Measurements from ENCODE around the gene ILDR2. TPM values are rescaled to one million over a fixed set of nuclear protein-coding genes. Genes with fewer than 3 reads are reported as not detected.

Gene ILDR2
- total and polyA plus RNA-seq, 10 donors, result under 0.01 to 1.4 (median 0.25) TPM

- H3K27me3 ChIP-seq (replicated peaks in 1 of 7), result peaks cover 0 to 67% (median 40%) of the 10 kb centered on the region in 7 donors
- H3K9me3 ChIP-seq, result no peaks in the 10 kb centered on the region
- no peaks in the 10 kb centered on the region for H3K36me3 ChIP-seq
- no peak for DNase-seq
- TF ChIP-seq CTCF (IDR thresholded peaks at IDR 0.05 in 8 of 11, conservative IDR thresholded peaks at IDR 0.05 in 3 of 11), result no peak
- TF ChIP-seq POLR2AphosphoS5 (IDR thresholded peaks at IDR 0.05), result no peak
- no peak for TF ChIP-seq POLR2A (IDR thresholded peaks at IDR 0.05)
- WGBS, 5 donors, result 1 to 4% (median 3%) methylated on average over 17 of the region's 17 CpGs
- peaks cover 0 to 21% (median 15%) of the 10 kb centered on the region in 6 donors for H3K4me1 ChIP-seq
- intact Hi-C loops (cut with DNase I; ENCODE audit: low total_unique reads), result no loop called here
- peak overlapping the region in 7 of 8 donors; percentile 16 to 83 (median 65) for H3K4me3 ChIP-seq
- H3K27ac ChIP-seq, result no peak overlapping the region
Observed at GRCh38 chr1:166974647-166975345, 544 bp downstream of the ILDR2 start.

DNA sequence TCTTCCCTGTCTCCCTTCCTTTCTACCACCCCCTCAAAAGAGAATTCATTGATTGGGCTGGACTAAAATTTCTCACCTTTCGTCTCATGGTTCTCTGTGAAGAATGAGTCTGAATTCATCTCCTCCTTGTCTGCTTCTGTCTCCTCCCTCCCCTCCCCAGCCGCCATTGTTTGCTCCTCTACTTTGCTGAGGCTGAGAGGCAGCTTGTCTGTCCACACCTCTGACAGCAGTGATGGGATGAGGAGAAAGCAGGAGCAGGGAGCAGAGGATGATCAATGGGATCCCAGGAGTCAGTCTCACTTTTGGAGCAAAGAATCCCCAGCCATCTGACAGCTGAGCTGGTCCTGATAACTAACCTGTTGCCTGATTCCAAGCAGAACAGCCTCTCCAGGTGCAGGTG lies 2.5 kb downstream of the ILDR2 start:
- H3K27ac ChIP-seq, result no peak overlapping the region
- no peaks in the 10 kb centered on the region for H3K36me3 ChIP-seq
- 61 to 74% (median 64%) methylated on average over 2 of the region's 2 CpGs for WGBS, 5 donors
- H3K4me3 ChIP-seq, result no peak overlapping the region
- TF ChIP-seq POLR2A (IDR thresholded peaks at IDR 0.05), result no peak
- TF ChIP-seq CTCF (IDR thresholded peaks at IDR 0.05 in 8 of 11, conservative IDR thresholded peaks at IDR 0.05 in 3 of 11), result no peak
- TF ChIP-seq POLR2AphosphoS5 (IDR thresholded peaks at IDR 0.05), result no peak
- intact Hi-C loops (cut with DNase I; ENCODE audit: low total_unique reads), result no loop called here
- DNase-seq, result no peak
- H3K27me3 ChIP-seq (replicated peaks in 1 of 7), result peaks cover 0 to 73% (median 40%) of the 10 kb centered on the region in 7 donors
- peaks cover 0 to 25% (median 15%) of the 10 kb centered on the region in 6 donors for H3K4me1 ChIP-seq
- no peaks in the 10 kb centered on the region for H3K9me3 ChIP-seq

- no peak for TF ChIP-seq CTCF (IDR thresholded peaks at IDR 0.05 in 8 of 11, conservative IDR thresholded peaks at IDR 0.05 in 3 of 11)
- TF ChIP-seq POLR2AphosphoS5 (IDR thresholded peaks at IDR 0.05), result no peak
- TF ChIP-seq POLR2A (IDR thresholded peaks at IDR 0.05), result no peak
- Histone ChIP-seq H3K27ac (no peak overlapping the region), H3K9me3 (no peaks in the 10 kb centered on the region), H3K4me3 (no peak overlapping the region), H3K36me3 (no peaks in the 10 kb centered on the region), H3K4me1 (peaks cover 0 to 25% (median 15%) of the 10 kb centered on the region in 6 donors), H3K27me3 (replicated peaks in 1 of 7) (peaks cover 0 to 78% (median 40%) of the 10 kb centered on the region in 7 donors)
- intact Hi-C loops (cut with DNase I; ENCODE audit: low total_unique reads), result no loop called here
- WGBS, 5 donors, result 47 to 74% (median 58%) methylated on average over 3 of the region's 3 CpGs
- no peak for DNase-seq
Observed at GRCh38 chr1:166972193-166972592, 3.1 kb downstream of the ILDR2 start.

- TF ChIP-seq POLR2A (IDR thresholded peaks at IDR 0.05) (no peak), POLR2AphosphoS5 (IDR thresholded peaks at IDR 0.05) (no peak), CTCF (IDR thresholded peaks at IDR 0.05 in 8 of 11, conservative IDR thresholded peaks at IDR 0.05 in 3 of 11) (no peak)
- H3K27me3 ChIP-seq (replicated peaks in 1 of 7), result peaks cover 0 to 80% (median 40%) of the 10 kb centered on the region in 7 donors
- DNase-seq, result no peak
- intact Hi-C loops (cut with DNase I; ENCODE audit: low total_unique reads), result no loop called here
- H3K4me3 ChIP-seq, result no peak overlapping the region
- H3K36me3 ChIP-seq, result no peaks in the 10 kb centered on the region
- peaks cover 0 to 24% (median 13%) of the 10 kb centered on the region in 6 donors for H3K4me1 ChIP-seq
- WGBS, 5 donors, result 74 to 90% (median 80%) methylated on average over 3 of the region's 3 CpGs
- H3K27ac ChIP-seq, result no peak overlapping the region
- H3K9me3 ChIP-seq, result no peaks in the 10 kb centered on the region
Observed at GRCh38 chr1:166971252-166971651, 4.1 kb downstream of the ILDR2 start.
